Astrocyte (in vitro differentiated cells and primary cell): ENCODE data around the gene ZMYND15.

Source experiments
- CTCF ChIP-seq: IDR thresholded peaks from 2 replicates; pipeline ENCODE4 v1.5.1; 2011; ENCODE audit warnings: low read depth, mild to moderate bottlenecking, inconsistent platforms, low read length, moderate library complexity; ENCODE audit not compliant: insufficient read depth
- EZH2 ChIP-seq: IDR thresholded peaks from 2 replicates; pipeline ENCODE4 v1.6.1; 2012; ENCODE audit warnings: mild to moderate bottlenecking, low read length, inconsistent platforms; ENCODE audit not compliant: insufficient read depth

- TF ChIP-seq CTCF (no peak), EZH2 (no peak)
Observed at GRCh38 chr17:4782652-4783051, 43.0 kb downstream of the ZMYND15 start.
